ENCODE results near the gene AACS.
"Not testable (repeated sequence)": the region's sequence is repeated elsewhere in the genome, so short reads cannot be mapped to it uniquely, and the experiment has no call there.

Gene AACS

GRCh38 chr12:125100551-125101434, 35.6 kb downstream of the AACS start:
- no peaks in the 10 kb centered on the region for H3K36me3 Mint-ChIP-seq (ENCODE audit: insufficient read depth)
- H3K9me3 Mint-ChIP-seq = no peaks in the 10 kb centered on the region
- H3K4me1 Mint-ChIP-seq (ENCODE audit: low read depth in 2 of 2) = peaks cover 1 to 9% of the 10 kb centered on the region in 2 donors
- H3K27me3 Mint-ChIP-seq = no peaks in the 10 kb centered on the region
- no peak overlapping the region for H3K4me3 Mint-ChIP-seq
- H3K27ac Mint-ChIP-seq = no peak overlapping the region
- ATAC-seq (replicated peaks) (no peak), DNase-seq (no peak)

- Mint-ChIP-seq H3K27ac (no peak overlapping the region), H3K4me1 (ENCODE audit: low read depth in 2 of 2) (no peaks in the 10 kb centered on the region), H3K4me3 (no peak overlapping the region), H3K9me3 (no peaks in the 10 kb centered on the region), H3K36me3 (ENCODE audit: insufficient read depth) (peaks cover 8% of the 10 kb centered on the region), H3K27me3 (no peaks in the 10 kb centered on the region)
- DNase-seq (no peak), ATAC-seq (replicated peaks) (no peak)
Observed at GRCh38 chr12:125104982-125105381, 39.7 kb downstream of the AACS start.

DNA sequence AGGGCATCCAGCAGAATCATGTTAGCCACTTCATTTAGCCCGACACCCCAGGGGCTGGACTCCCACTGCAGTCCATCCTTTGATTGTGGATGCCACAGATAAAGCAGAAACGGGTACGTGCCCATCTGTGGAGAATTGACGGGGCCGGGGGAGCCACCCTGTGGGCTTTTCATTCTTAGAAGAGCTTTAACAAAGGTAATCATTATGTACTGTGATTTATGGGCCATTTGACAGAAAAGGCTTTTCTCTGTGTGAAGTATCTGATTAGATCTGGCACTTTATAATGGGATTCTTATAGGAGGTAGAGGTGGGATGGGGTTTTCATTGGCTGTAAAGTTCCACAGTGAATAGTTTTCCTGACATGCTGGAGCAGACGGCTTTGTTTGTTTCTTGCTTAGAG, 40.4 kb downstream of the AACS start:
- Mint-ChIP-seq H3K9me3 (no peaks in the 10 kb centered on the region), H3K27me3 (no peaks in the 10 kb centered on the region), H3K4me1 (ENCODE audit: low read depth in 2 of 2) (no peaks in the 10 kb centered on the region), H3K4me3 (no peak overlapping the region), H3K36me3 (ENCODE audit: insufficient read depth) (peaks cover 13% of the 10 kb centered on the region), H3K27ac (no peak overlapping the region)
- DNase-seq = no peak
- ATAC-seq (replicated peaks) = no peak

DNA sequence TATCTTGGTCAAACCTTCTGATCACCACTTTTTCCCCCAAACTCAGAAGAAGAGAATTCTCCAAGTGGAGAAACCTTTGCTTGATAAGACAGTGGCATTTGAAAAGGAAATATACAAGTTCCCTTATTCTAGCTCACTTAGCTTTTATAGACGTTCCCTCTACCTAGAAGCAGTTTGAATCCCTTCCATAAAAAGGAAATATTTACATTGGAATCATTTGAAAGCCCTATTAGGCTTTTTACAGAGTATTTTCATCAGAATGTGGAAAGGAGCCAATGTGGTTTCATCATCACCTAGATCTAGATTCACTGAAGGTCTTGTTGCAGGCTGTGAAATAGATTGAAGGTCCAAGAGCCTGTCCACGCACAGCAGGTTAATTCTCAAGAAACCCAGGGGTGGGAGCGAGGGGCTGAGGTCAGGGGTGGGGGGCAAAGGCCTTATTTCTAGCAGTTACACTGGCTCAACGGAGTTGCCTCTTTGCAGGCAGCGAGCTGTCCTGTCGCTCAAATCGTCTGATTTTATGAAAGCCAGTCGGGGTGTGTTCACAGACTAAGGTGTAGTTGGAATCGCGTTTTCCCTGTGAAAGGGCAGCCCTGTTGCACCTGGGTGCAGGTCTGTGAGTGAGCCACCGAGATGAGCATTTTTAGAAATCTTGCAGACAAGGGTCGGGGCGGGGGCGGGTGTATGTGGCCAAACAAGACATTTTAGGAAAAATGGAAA, 45.6 kb downstream of the AACS start:
- H3K36me3 Mint-ChIP-seq (ENCODE audit: insufficient read depth) = peaks cover 14% of the 10 kb centered on the region
- H3K27me3 Mint-ChIP-seq = no peaks in the 10 kb centered on the region
- ATAC-seq (replicated peaks) (no peak), DNase-seq (no peak)
- no peaks in the 10 kb centered on the region for H3K9me3 Mint-ChIP-seq
- H3K27ac Mint-ChIP-seq = no peak overlapping the region
- peaks cover 0 to 3% of the 10 kb centered on the region in 2 donors for H3K4me1 Mint-ChIP-seq (ENCODE audit: low read depth in 2 of 2)
- H3K4me3 Mint-ChIP-seq = no peak overlapping the region

- Mint-ChIP-seq H3K27me3 (no peaks in the 10 kb centered on the region), H3K36me3 (ENCODE audit: insufficient read depth) (peaks cover 14% of the 10 kb centered on the region), H3K4me3 (no peak overlapping the region), H3K9me3 (no peaks in the 10 kb centered on the region), H3K4me1 (ENCODE audit: low read depth in 2 of 2) (peaks cover 0 to 3% of the 10 kb centered on the region in 2 donors), H3K27ac (peak overlapping the region in 1 of 2 donors; percentile 80)
- DNase-seq (no peak), ATAC-seq (replicated peaks) (no peak)
Observed at GRCh38 chr12:125111403-125111802, 46.2 kb downstream of the AACS start.

GRCh38 chr12:125112614-125113013, 47.4 kb downstream of the AACS start:
- not testable (repeated sequence) for H3K36me3 Mint-ChIP-seq (ENCODE audit: insufficient read depth); H3K27me3 Mint-ChIP-seq; H3K9me3 Mint-ChIP-seq; DNase-seq; H3K27ac Mint-ChIP-seq; ATAC-seq (replicated peaks); H3K4me3 Mint-ChIP-seq; H3K4me1 Mint-ChIP-seq (ENCODE audit: low read depth in 2 of 2)

GRCh38 chr12:125113263-125113662, 48.0 kb downstream of the AACS start:
- H3K4me3 Mint-ChIP-seq = no peak overlapping the region
- H3K9me3 Mint-ChIP-seq = no peaks in the 10 kb centered on the region
- DNase-seq (no peak), ATAC-seq (replicated peaks) (no peak)
- peaks cover 0 to 3% of the 10 kb centered on the region in 2 donors for H3K4me1 Mint-ChIP-seq (ENCODE audit: low read depth in 2 of 2)
- H3K27ac Mint-ChIP-seq = no peak overlapping the region
- H3K36me3 Mint-ChIP-seq (ENCODE audit: insufficient read depth) = peaks cover 10% of the 10 kb centered on the region
- no peaks in the 10 kb centered on the region for H3K27me3 Mint-ChIP-seq

- no peaks in the 10 kb centered on the region for H3K27me3 Mint-ChIP-seq
- peaks cover 0 to 3% of the 10 kb centered on the region in 2 donors for H3K4me1 Mint-ChIP-seq (ENCODE audit: low read depth in 2 of 2)
- H3K27ac Mint-ChIP-seq = no peak overlapping the region
- no peak overlapping the region for H3K4me3 Mint-ChIP-seq
- H3K36me3 Mint-ChIP-seq (ENCODE audit: insufficient read depth) = peaks cover 15% of the 10 kb centered on the region
- no peak for DNase-seq
- no peaks in the 10 kb centered on the region for H3K9me3 Mint-ChIP-seq
- no peak for ATAC-seq (replicated peaks)
Observed at GRCh38 chr12:125113789-125114188, 48.6 kb downstream of the AACS start.

- peaks cover 0 to 3% of the 10 kb centered on the region in 2 donors for H3K4me1 Mint-ChIP-seq (ENCODE audit: low read depth in 2 of 2)
- no peaks in the 10 kb centered on the region for H3K27me3 Mint-ChIP-seq
- H3K27ac Mint-ChIP-seq = no peak overlapping the region
- DNase-seq (no peak), ATAC-seq (replicated peaks) (no peak)
- H3K9me3 Mint-ChIP-seq = no peaks in the 10 kb centered on the region
- peaks cover 15% of the 10 kb centered on the region for H3K36me3 Mint-ChIP-seq (ENCODE audit: insufficient read depth)
- H3K4me3 Mint-ChIP-seq = no peak overlapping the region
Observed at GRCh38 chr12:125114365-125115141, 49.3 kb downstream of the AACS start.

GRCh38 chr12:125120566-125120965, 55.3 kb downstream of the AACS start:
- ATAC-seq (replicated peaks) (no peak), DNase-seq (no peak)
- Mint-ChIP-seq H3K27ac (no peak overlapping the region), H3K27me3 (no peaks in the 10 kb centered on the region), H3K4me3 (no peak overlapping the region), H3K36me3 (ENCODE audit: insufficient read depth) (peaks cover 6% of the 10 kb centered on the region), H3K9me3 (no peaks in the 10 kb centered on the region), H3K4me1 (ENCODE audit: low read depth in 2 of 2) (no peaks in the 10 kb centered on the region)

DNA sequence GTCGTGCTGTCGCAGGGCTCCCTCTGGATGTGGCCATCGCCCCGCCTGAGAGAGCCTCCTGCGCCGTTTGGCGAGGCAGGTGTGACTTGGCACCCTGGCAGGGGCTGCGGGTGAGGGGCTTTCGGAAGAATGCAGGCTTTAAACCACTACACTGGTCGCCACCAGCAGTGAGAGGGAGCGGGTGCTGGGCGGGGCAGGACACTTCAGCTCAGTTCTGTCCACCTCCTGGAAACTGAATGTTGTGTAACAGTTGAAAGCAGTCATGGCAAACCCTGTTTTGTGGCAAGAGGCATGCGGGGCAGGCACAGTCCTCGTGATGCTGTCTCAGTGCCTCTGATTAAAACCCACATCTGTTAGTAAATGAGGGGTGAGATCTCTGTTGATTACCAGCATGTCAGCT, 55.9 kb downstream of the AACS start:
- H3K9me3 Mint-ChIP-seq = no peaks in the 10 kb centered on the region
- H3K27me3 Mint-ChIP-seq = no peaks in the 10 kb centered on the region
- H3K27ac Mint-ChIP-seq = no peak overlapping the region
- H3K4me3 Mint-ChIP-seq = no peak overlapping the region
- peaks cover 10% of the 10 kb centered on the region for H3K36me3 Mint-ChIP-seq (ENCODE audit: insufficient read depth)
- DNase-seq = no peak
- no peaks in the 10 kb centered on the region for H3K4me1 Mint-ChIP-seq (ENCODE audit: low read depth in 2 of 2)
- no peak for ATAC-seq (replicated peaks)

DNA sequence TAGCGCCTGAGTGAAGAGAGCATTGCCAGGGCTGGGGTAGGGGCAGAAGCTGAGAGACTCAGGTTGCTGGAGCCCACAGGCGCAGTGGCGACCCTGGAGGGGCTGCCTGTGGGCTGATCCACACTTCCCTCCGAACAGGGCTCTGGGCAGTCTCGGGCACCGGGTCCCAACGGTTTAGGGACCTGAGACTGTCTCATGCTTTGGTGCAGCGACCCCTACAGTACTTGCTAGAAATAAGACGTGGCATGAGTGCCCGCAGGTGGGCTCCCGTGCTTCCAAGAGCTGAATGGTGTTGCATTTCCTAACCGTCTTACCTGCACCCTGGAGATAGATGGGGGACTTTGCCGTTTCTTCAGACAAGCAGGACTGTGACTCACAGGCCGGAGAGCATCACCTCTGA, 57.4 kb downstream of the AACS start:
- Mint-ChIP-seq H3K9me3 (no peaks in the 10 kb centered on the region), H3K4me3 (no peak overlapping the region), H3K4me1 (ENCODE audit: low read depth in 2 of 2) (no peaks in the 10 kb centered on the region), H3K27ac (no peak overlapping the region), H3K27me3 (no peaks in the 10 kb centered on the region), H3K36me3 (ENCODE audit: insufficient read depth) (peaks cover 12% of the 10 kb centered on the region)
- ATAC-seq (replicated peaks) = no peak
- DNase-seq = no peak

- DNase-seq (no peak), ATAC-seq (replicated peaks) (no peak)
- H3K9me3 Mint-ChIP-seq = no peaks in the 10 kb centered on the region
- no peak overlapping the region for H3K4me3 Mint-ChIP-seq
- peaks cover 5% of the 10 kb centered on the region for H3K36me3 Mint-ChIP-seq (ENCODE audit: insufficient read depth)
- H3K27ac Mint-ChIP-seq = no peak overlapping the region
- H3K27me3 Mint-ChIP-seq = no peaks in the 10 kb centered on the region
- no peaks in the 10 kb centered on the region for H3K4me1 Mint-ChIP-seq (ENCODE audit: low read depth in 2 of 2)
Observed at GRCh38 chr12:125124320-125124966, 59.2 kb downstream of the AACS start.
